Measurements from ENCODE around the gene ALAD.
"Not testable (repeated sequence)": the region's sequence is repeated elsewhere in the genome, so short reads cannot be mapped to it uniquely, and the experiment has no call there.

Gene ALAD

DNA sequence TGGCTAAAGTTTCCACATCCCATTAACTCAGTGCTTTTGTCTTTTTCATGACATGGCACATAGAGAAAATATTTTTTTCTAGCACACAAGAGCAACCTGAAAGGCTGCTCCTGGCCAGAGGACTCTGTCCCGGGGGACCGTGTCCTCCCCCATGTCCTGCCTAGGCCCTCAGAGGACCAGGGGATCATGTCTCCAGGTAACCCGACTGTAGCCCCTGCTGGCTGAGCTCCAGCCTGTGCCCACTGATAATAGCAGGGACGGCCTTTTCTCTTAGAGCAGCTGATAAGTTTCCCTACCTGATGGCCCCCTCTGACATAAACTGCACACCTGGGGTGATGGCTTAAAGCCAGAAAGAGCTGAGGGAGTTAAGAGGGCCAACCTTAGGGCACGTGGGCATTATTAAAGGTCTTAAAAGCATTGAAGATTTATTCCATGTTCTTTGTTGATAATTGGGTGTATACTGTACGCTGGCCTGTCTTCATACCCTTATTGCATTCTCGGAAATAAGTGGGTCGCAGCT, 30.2 kb downstream of the ALAD start:
- Histone ChIP-seq H3K9me3 (ENCODE audit: control insufficient read depth, insufficient read depth, low read depth, low read length) (no peaks in the 10 kb centered on the region), H3K4me3 (ENCODE audit: low read depth, low read length) (no peak overlapping the region), H3K27me3 (ENCODE audit: control insufficient read depth, insufficient read depth, low read length) (no peaks in the 10 kb centered on the region), H3K27ac (ENCODE audit: low read depth, low read length) (no peak overlapping the region), H3K36me3 (ENCODE audit: control insufficient read depth, insufficient read depth, low read length) (peaks cover 18% of the 10 kb centered on the region), H3K4me1 (ENCODE audit: control insufficient read depth, insufficient read depth, low read length) (peaks cover 10% of the 10 kb centered on the region; the same call in 1 of the 2 replicates), H3K9ac (ENCODE audit: low read length) (no peak overlapping the region)

DNA sequence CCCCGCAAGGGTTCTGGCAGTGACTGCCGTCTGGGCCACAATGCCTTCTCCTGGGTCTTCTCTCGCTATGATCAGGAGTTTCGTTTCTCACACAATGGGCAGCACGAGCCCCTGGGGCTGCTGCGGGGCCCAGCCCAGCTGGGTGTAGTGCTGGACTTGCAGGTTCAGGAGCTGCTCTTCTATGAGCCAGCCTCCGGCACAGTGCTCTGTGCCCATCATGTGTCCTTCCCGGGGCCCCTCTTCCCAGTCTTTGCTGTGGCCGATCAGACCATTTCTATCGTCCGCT, 31.3 kb downstream of the ALAD start:
- no peak overlapping the region for H3K4me3 ChIP-seq (ENCODE audit: low read depth, low read length)
- no peak overlapping the region for H3K9ac ChIP-seq (ENCODE audit: low read length)
- H3K9me3 ChIP-seq (ENCODE audit: control insufficient read depth, insufficient read depth, low read depth, low read length) = no peaks in the 10 kb centered on the region
- peaks cover 14% of the 10 kb centered on the region for H3K36me3 ChIP-seq (ENCODE audit: control insufficient read depth, insufficient read depth, low read length)
- H3K27ac ChIP-seq (ENCODE audit: low read depth, low read length) = no peak overlapping the region
- peaks cover 10% of the 10 kb centered on the region; the same call in 1 of the 2 replicates for H3K4me1 ChIP-seq (ENCODE audit: control insufficient read depth, insufficient read depth, low read length)
- H3K27me3 ChIP-seq (ENCODE audit: control insufficient read depth, insufficient read depth, low read length) = no peaks in the 10 kb centered on the region

- H3K27me3 ChIP-seq (ENCODE audit: control insufficient read depth, insufficient read depth, low read length) = no peaks in the 10 kb centered on the region
- H3K9me3 ChIP-seq (ENCODE audit: control insufficient read depth, insufficient read depth, low read depth, low read length) = no peaks in the 10 kb centered on the region
- no peak overlapping the region for H3K4me3 ChIP-seq (ENCODE audit: low read depth, low read length)
- no peak overlapping the region for H3K27ac ChIP-seq (ENCODE audit: low read depth, low read length)
- H3K36me3 ChIP-seq (ENCODE audit: control insufficient read depth, insufficient read depth, low read length) = peaks cover 10% of the 10 kb centered on the region
- H3K9ac ChIP-seq (ENCODE audit: low read length) = no peak overlapping the region
- peaks cover 10% of the 10 kb centered on the region; the same call in 1 of the 2 replicates for H3K4me1 ChIP-seq (ENCODE audit: control insufficient read depth, insufficient read depth, low read length)
These were observed 31.9 kb downstream of the ALAD start for GRCh38 chr9:113368982-113369854.

DNA sequence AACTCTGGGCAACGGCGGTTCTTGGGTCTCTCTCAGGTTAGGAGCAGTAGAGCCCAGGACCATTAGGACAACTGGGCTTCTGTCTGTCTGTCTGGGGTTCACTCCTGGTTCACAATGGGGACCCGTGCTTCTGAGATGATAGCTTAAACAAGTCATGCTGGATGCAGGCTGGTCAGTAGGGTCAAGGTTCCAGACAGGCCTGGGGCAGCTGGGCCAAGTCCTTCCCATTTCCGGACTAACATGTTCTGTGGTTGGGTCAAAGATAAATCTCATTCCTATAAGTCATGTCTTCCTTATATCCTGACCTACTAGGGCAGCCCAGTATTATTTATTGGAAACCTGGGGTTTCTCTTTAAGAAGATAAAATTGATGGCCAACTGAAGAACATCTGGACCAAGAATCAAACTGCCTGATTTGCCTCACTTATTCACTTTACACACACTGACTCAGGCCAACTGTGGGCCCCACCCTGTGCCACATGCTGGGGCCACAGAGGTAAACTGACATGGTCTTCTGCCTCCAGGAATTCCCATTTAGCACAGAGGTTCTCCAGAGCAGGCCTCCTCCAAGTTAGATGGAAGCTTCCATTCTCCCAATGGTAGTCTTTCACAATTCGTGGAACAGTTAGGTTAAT, 32.6 kb downstream of the ALAD start:
- Histone ChIP-seq H3K4me1 (ENCODE audit: control insufficient read depth, insufficient read depth, low read length) (peaks cover 6% of the 10 kb centered on the region; the same call in 1 of the 2 replicates), H3K27me3 (ENCODE audit: control insufficient read depth, insufficient read depth, low read length) (no peaks in the 10 kb centered on the region), H3K36me3 (ENCODE audit: control insufficient read depth, insufficient read depth, low read length) (peaks cover 3% of the 10 kb centered on the region; the same call in 1 of the 2 replicates), H3K9me3 (ENCODE audit: control insufficient read depth, insufficient read depth, low read depth, low read length) (no peaks in the 10 kb centered on the region), H3K9ac (ENCODE audit: low read length) (no peak overlapping the region), H3K27ac (ENCODE audit: low read depth, low read length) (no peak overlapping the region), H3K4me3 (ENCODE audit: low read depth, low read length) (no peak overlapping the region)

DNA sequence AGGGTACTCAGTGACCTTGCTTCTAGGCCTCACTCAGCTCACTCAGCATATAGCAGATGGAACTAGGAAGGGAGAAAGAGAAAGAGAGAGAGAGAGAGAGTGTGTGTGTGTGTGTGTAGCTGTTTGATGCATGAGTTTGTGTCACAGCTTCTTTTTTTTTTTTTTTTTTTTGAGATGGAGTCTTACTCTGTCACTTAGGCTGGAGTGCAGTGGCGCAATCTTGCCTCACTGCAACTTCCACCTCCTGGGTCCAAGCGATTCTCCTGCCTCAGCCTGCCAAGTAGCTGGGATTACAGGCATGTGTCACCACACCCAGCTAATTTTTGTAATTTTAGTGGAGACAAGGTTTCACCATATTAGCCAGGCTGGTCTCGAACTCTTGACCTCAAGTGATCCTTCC, 35.4 kb downstream of the ALAD start:
- not testable (repeated sequence) for H3K36me3 ChIP-seq (ENCODE audit: control insufficient read depth, insufficient read depth, low read length); H3K9me3 ChIP-seq (ENCODE audit: control insufficient read depth, insufficient read depth, low read depth, low read length); H3K4me1 ChIP-seq (ENCODE audit: control insufficient read depth, insufficient read depth, low read length); H3K27ac ChIP-seq (ENCODE audit: low read depth, low read length); H3K4me3 ChIP-seq (ENCODE audit: low read depth, low read length); H3K27me3 ChIP-seq (ENCODE audit: control insufficient read depth, insufficient read depth, low read length); H3K9ac ChIP-seq (ENCODE audit: low read length)

DNA sequence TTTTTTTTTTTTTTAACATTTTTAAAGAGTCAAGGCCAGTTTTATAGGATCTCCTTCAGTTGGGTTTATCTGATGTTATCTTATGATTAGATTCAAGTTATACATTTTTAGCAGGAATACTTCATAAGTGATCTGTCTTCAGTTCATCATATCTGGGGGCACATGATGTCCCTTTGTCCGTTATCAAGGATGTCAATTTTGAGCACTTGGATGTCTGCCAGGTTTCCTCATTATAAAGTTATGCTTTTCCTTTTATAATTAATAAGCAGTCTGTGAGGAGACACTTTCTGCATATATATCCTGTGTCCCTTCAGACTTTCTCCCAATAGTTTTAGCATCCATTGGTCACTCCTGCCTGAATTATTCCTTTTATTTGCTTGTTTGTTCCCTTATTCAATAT, 36.1 kb downstream of the ALAD start:
- Histone ChIP-seq H3K27ac (ENCODE audit: low read depth, low read length) (no peak overlapping the region), H3K36me3 (ENCODE audit: control insufficient read depth, insufficient read depth, low read length) (no peaks in the 10 kb centered on the region), H3K27me3 (ENCODE audit: control insufficient read depth, insufficient read depth, low read length) (no peaks in the 10 kb centered on the region), H3K4me3 (ENCODE audit: low read depth, low read length) (no peak overlapping the region), H3K4me1 (ENCODE audit: control insufficient read depth, insufficient read depth, low read length) (no peaks in the 10 kb centered on the region), H3K9ac (ENCODE audit: low read length) (no peak overlapping the region), H3K9me3 (ENCODE audit: control insufficient read depth, insufficient read depth, low read depth, low read length) (no peaks in the 10 kb centered on the region)

DNA sequence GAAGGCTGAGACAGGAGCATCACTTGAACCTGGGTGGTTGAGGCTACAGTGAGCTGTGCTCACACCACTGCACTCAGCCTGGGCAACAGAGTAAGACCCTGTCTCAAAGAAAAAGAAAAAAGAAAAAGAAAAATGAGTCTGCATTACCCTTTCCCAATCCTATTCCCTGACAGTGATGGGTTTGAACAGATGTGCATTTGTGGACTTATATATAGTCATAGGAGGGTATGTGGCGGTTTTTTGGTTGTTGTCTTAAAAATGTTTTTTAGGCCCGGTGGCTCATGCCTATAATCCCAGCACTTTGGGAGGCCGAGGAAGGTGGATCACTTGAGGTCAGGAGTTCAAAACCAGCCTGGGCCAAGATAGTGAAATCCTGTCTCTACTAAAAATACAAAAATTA, 37.7 kb downstream of the ALAD start:
- no peak overlapping the region for H3K4me3 ChIP-seq (ENCODE audit: low read depth, low read length)
- H3K27me3 ChIP-seq (ENCODE audit: control insufficient read depth, insufficient read depth, low read length) = no peaks in the 10 kb centered on the region
- H3K9me3 ChIP-seq (ENCODE audit: control insufficient read depth, insufficient read depth, low read depth, low read length) = no peaks in the 10 kb centered on the region
- no peaks in the 10 kb centered on the region for H3K4me1 ChIP-seq (ENCODE audit: control insufficient read depth, insufficient read depth, low read length)
- no peak overlapping the region for H3K9ac ChIP-seq (ENCODE audit: low read length)
- no peaks in the 10 kb centered on the region for H3K36me3 ChIP-seq (ENCODE audit: control insufficient read depth, insufficient read depth, low read length)
- no peak overlapping the region for H3K27ac ChIP-seq (ENCODE audit: low read depth, low read length)

DNA sequence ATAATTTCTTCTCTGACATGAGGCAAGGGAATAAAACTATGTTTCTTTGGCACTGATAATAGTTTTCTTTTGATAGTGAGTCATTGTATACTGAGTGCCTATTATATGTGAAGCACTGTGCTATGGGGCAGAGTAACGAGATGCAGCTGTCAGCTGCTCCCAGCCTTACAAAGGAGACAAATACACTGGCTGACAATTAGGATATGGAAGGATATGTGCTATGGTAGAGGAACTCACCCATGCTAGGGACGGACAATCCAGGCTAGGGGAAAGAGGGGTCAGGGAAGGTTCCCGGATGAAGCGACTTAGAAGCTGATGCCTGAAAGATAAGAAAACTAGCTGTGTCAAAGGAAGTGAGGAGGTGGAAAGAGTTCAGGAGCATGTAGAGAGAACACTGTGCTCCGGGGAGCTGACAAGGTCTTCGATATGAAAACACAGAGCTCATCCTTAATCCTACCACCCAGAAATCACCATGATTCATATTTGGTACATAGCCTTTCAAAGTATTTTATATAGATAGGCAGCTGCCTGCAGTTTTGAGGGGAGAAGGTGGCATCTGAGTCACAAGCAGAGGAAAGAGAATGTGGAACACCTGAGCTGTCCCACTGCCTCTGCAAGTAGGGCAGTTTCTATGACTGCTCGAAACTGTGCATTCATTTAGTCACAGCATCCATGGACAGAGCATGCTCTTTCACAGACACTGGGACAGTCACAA, 39.6 kb downstream of the ALAD start:
- Histone ChIP-seq H3K9me3 (ENCODE audit: control insufficient read depth, insufficient read depth, low read depth, low read length) (no peaks in the 10 kb centered on the region), H3K4me1 (ENCODE audit: control insufficient read depth, insufficient read depth, low read length) (no peaks in the 10 kb centered on the region), H3K4me3 (ENCODE audit: low read depth, low read length) (no peak overlapping the region), H3K27me3 (ENCODE audit: control insufficient read depth, insufficient read depth, low read length) (no peaks in the 10 kb centered on the region), H3K27ac (ENCODE audit: low read depth, low read length) (no peak overlapping the region), H3K9ac (ENCODE audit: low read length) (no peak overlapping the region), H3K36me3 (ENCODE audit: control insufficient read depth, insufficient read depth, low read length) (no peaks in the 10 kb centered on the region)

GRCh38 chr9:113360242-113360842, 40.7 kb downstream of the ALAD start:
- Histone ChIP-seq H3K36me3 (ENCODE audit: control insufficient read depth, insufficient read depth, low read length) (no peaks in the 10 kb centered on the region), H3K4me3 (ENCODE audit: low read depth, low read length) (no peak overlapping the region), H3K4me1 (ENCODE audit: control insufficient read depth, insufficient read depth, low read length) (no peaks in the 10 kb centered on the region), H3K9me3 (ENCODE audit: control insufficient read depth, insufficient read depth, low read depth, low read length) (no peaks in the 10 kb centered on the region), H3K27me3 (ENCODE audit: control insufficient read depth, insufficient read depth, low read length) (no peaks in the 10 kb centered on the region), H3K9ac (ENCODE audit: low read length) (no peak overlapping the region), H3K27ac (ENCODE audit: low read depth, low read length) (no peak overlapping the region)

DNA sequence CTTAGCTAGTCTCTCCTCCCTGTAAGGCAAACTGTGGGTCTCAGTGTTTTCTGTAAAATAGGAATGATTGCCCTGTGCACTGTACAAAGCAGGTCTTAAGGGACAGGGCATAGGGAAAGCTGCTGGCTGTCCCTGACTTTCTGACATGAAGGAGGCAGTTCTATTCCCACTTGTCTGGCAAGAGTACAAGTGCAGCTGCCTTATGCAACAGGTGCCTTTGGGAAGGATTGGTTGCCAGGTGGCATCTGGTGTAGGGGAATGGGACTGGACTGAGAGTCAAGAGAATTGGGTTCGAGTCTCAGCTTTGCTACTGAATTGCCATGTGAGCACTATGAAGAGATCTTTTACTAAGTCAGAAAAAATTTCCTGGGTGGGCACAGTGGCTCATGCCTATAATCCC, 41.7 kb downstream of the ALAD start:
- H3K4me3 ChIP-seq (ENCODE audit: low read depth, low read length) = no peak overlapping the region
- no peak overlapping the region for H3K27ac ChIP-seq (ENCODE audit: low read depth, low read length)
- H3K4me1 ChIP-seq (ENCODE audit: control insufficient read depth, insufficient read depth, low read length) = no peaks in the 10 kb centered on the region
- no peaks in the 10 kb centered on the region for H3K27me3 ChIP-seq (ENCODE audit: control insufficient read depth, insufficient read depth, low read length)
- H3K36me3 ChIP-seq (ENCODE audit: control insufficient read depth, insufficient read depth, low read length) = no peaks in the 10 kb centered on the region
- H3K9me3 ChIP-seq (ENCODE audit: control insufficient read depth, insufficient read depth, low read depth, low read length) = no peaks in the 10 kb centered on the region
- no peak overlapping the region for H3K9ac ChIP-seq (ENCODE audit: low read length)

All from HUES6 (cell line).